Pancreas (tissue), 10 donors: ENCODE data around the gene RBM15. TPM values are rescaled to one million over a fixed set of nuclear protein-coding genes. Genes with fewer than 3 reads are reported as not detected.

Experiments used
- ATAC-seq, 4 donors: fragments of 200-7000 bp; cut with Tn5 transposase; one replicate each; pipeline versions ENCODE4 v1.8.0 to v1.9.1; 2020; ENCODE audit warnings: mild to moderate bottlenecking in 4 of 4, moderate library complexity in 4 of 4
- DNase-seq, 6 donors: peaks; one replicate each; pipeline ENCODE4 v3.0.0-alpha.2; 2020
- FAIRE-seq: peaks from 2 replicates; lab custom pipeline; 2012; peaks lifted over from hg19 to GRCh38; lab: Jason Lieb, UNC
- H3K27ac ChIP-seq, 4 donors: fragments of 200-600 bp; sonication (generic); 1 replicate in 3 of 4; 2 replicates in 1 of 4; pipeline versions ENCODE4 v1.5.0 to v1.8.0; 2020
- H3K27me3 ChIP-seq, 4 donors: fragments of 200-600 bp; one replicate each; pipeline ENCODE4 v1.8.0; 2021
- H3K36me3 ChIP-seq, 3 donors: fragments of 200-600 bp; sonication (generic) in 1 of 3; one replicate each; pipeline versions ENCODE4 v1.5.0 to v1.8.0; 2020 to 2021
- H3K4me1 ChIP-seq, 3 donors: fragments of 200-600 bp; one replicate each; pipeline ENCODE4 v1.8.0; 2021
- H3K4me3 ChIP-seq, 4 donors: fragments of 200-600 bp; sonication (generic) in 2 of 4; one replicate each; pipeline versions ENCODE4 v1.5.0 to v1.8.0; 2020 to 2021
- H3K9me3 ChIP-seq, 4 donors: fragments of 200-600 bp; one replicate each; pipeline ENCODE4 v1.8.0; 2021
- CTCF ChIP-seq, 4 donors: fragments of 200-600 bp; sonication (generic) in 3 of 4; IDR thresholded peaks; one replicate each; pipeline versions ENCODE4 v1.5.0 to v1.8.0; 2021; ENCODE audit warnings: antibody characterized with exemption in 4 of 4
- WGBS, 2 donors: extraction: QIAGEN DNeasy Blood & Tissue Kit; methylation state at CpG; one replicate each; pipeline ENCODE4 v1.1.7; 2013; 5-methylcytosine and 5-hydroxymethylcytosine counted together
- intact Hi-C, 3 donors: fragments of 100-400 bp; cut with DNase I; formaldehyde crosslinking; loops; one replicate each; pipeline versions ENCODE4 v1.11.1 to v1.14.2; 2022
- polyA plus RNA-seq, 2 donors: library from polyadenylated mRNA; stranded (reverse); fragments of 200-250 nt; gene quantifications; one replicate each; pipeline ENCODE4 v1.2.3, GENCODE V29; 2013
- total RNA-seq, 6 donors: library from RNA; stranded (reverse); fragmentation: NEBNext Ultra II Directional in 4 of 6; extraction: Animal tissue kit (Norgen Biotek cat#: 25700) in 4 of 6; gene quantifications; one replicate each; pipeline versions ENCODE4 v1.2.1 to v1.2.4, GENCODE V29; 2021 to 2023
- donor health status: healthy with polysubstance abuse.
- donor health status: DM: no; HTN: no; CAD: no; lungs with moderate emphysema.
- donor health status: DM: no; HTN: no; CAD: no.
- donor health status: control.
- donor health status: control.
- donor health status: Bipolar disorder and iron deficiency.
- donor health status: DM: yes; HTN: yes; CAD: no.
- donor health status: DM: no; HTN: no; CAD: no.
- donor health status: DM: no; HTN: no; CAD: no.
- donor health status: DM: yes; HTN: yes; CAD: no.

RBM15 gene
- total and polyA plus RNA-seq, 8 donors = 1.6 to 14.2 (median 7.7) TPM

DNA sequence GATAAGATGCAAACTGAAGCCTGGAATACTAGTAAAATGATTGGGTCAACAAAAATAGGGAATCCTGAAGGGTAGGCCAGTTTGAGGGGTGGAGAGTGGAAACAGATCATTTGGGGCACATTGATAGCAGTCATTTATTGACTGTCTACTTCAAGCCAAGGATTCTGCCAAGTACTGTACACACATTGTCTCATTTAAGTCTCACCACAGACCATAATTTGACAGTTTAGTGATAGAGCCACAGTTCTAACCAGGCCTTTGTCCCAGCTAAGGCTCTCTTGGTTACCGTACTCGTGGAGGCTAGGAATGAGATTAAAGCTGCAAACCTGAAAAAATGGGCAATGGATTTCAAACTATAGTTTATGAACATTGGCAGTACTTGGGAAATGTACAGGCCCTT lies 11.2 kb downstream of the RBM15 start:
- H3K9me3 ChIP-seq = no peaks in the 10 kb centered on the region
- TF ChIP-seq CTCF (IDR thresholded peaks at IDR 0.05) = no peak
- WGBS, 2 donors = 92 to 95% methylated on average over 2 of the region's 2 CpGs
- no peak overlapping the region for H3K4me3 ChIP-seq
- no peak for DNase-seq
- no peaks in the 10 kb centered on the region for H3K27me3 ChIP-seq
- no peaks in the 10 kb centered on the region for H3K36me3 ChIP-seq
- peaks cover 0 to 49% (median 14%) of the 10 kb centered on the region in 3 donors for H3K4me1 ChIP-seq
- no peak for FAIRE-seq
- intact Hi-C loops = no loop called here
- ATAC-seq = no peak
- H3K27ac ChIP-seq = no peak overlapping the region

DNA sequence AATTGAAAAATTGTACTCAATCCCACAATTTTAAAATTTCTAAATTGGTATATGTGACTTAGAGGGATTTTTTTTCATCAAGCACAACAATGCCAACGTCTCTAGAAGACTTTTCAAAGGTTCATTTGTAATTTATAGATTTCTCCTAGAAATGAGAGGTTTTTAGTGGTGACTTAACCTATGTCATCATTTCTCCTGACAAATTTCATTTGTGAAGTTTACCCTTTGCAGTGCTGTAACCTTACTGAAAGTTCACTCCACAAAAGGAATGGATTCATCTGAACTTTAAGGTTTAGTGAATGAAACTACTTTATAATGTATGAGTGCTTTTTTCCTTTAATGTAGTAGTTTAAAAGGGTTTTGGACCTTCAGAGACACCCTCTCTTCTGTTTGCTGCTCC lies 16.1 kb downstream of the RBM15 start:
- ATAC-seq (no peak), FAIRE-seq (no peak), DNase-seq (no peak)
- H3K27ac ChIP-seq = no peak overlapping the region
- intact Hi-C loops = no loop called here
- H3K4me1 ChIP-seq = peaks cover 6 to 21% (median 8%) of the 10 kb centered on the region in 3 donors
- no peaks in the 10 kb centered on the region for H3K36me3 ChIP-seq
- no peak for TF ChIP-seq CTCF (IDR thresholded peaks at IDR 0.05)
- WGBS, 2 donors = 68 to 75% methylated on average over 1 of the region's 1 CpG
- no peaks in the 10 kb centered on the region for H3K27me3 ChIP-seq
- no peaks in the 10 kb centered on the region for H3K9me3 ChIP-seq
- no peak overlapping the region for H3K4me3 ChIP-seq

GRCh38 chr1:110356379-110356778 lies 17.2 kb downstream of the RBM15 start:
- ATAC-seq (peak; percentile 58 to 83 (median 70)), FAIRE-seq (no peak), DNase-seq (no peak)
- H3K4me3 ChIP-seq = no peak overlapping the region
- no peaks in the 10 kb centered on the region for H3K9me3 ChIP-seq
- TF ChIP-seq CTCF (IDR thresholded peaks at IDR 0.05) = no peak
- no peak overlapping the region for H3K27ac ChIP-seq
- H3K4me1 ChIP-seq = peaks cover 6 to 13% (median 8%) of the 10 kb centered on the region in 3 donors
- H3K36me3 ChIP-seq = no peaks in the 10 kb centered on the region
- 56 to 58% methylated on average over 2 of the region's 2 CpGs for WGBS, 2 donors
- H3K27me3 ChIP-seq = no peaks in the 10 kb centered on the region
- intact Hi-C loops = no loop called here

DNA sequence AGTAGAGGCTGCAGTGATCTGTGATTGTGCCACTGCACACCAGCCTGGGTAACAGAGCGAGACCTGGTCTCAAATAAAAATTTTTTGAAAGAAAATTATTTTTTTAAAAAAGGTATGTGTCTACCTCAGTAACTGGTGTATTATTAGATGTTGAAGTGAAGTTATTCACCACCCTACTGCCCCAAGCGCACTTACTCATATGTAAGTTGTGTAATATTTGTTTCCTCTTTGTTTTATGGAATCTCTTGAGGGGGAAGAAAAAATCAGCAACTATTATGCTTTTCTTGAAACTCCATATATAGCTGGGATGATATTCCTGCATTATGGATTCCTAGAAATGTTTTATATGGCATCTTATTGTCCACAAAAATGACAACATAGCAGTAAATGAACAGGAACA lies 21.3 kb downstream of the RBM15 start:
- no peak for TF ChIP-seq CTCF (IDR thresholded peaks at IDR 0.05)
- 94 to 98% methylated on average over 2 of the region's 2 CpGs for WGBS, 2 donors
- peaks cover 6 to 8% (median 8%) of the 10 kb centered on the region in 3 donors for H3K4me1 ChIP-seq
- H3K27ac ChIP-seq = no peak overlapping the region
- intact Hi-C loops = no loop called here
- DNase-seq (no peak), FAIRE-seq (no peak), ATAC-seq (no peak)
- no peaks in the 10 kb centered on the region for H3K9me3 ChIP-seq
- no peaks in the 10 kb centered on the region for H3K36me3 ChIP-seq
- H3K27me3 ChIP-seq = no peaks in the 10 kb centered on the region
- H3K4me3 ChIP-seq = no peak overlapping the region

DNA sequence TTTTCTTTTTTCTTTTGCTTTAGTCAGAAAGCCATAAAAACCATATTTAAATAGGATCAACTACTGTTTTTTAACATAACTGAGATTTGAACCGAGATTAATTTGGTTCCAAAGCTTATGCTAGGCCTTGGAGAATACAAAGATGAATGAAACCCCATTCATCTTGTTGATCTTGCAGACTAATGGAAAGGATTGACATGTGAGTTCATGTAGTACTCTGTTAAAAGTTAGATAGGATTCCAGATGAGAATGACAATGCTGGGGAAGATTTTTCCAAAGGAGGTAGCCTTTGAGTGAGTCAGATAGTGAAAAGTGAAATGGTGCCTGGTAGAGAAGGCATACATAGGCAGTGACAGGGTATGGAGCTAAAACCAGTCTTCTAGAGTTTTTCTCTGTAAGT lies 22.7 kb downstream of the RBM15 start:
- Histone ChIP-seq H3K27me3 (no peaks in the 10 kb centered on the region), H3K9me3 (no peaks in the 10 kb centered on the region), H3K4me3 (no peak overlapping the region), H3K27ac (no peak overlapping the region), H3K4me1 (peaks cover 0 to under 1% (median 0%) of the 10 kb centered on the region in 3 donors), H3K36me3 (no peaks in the 10 kb centered on the region)
- DNase-seq = no peak
- TF ChIP-seq CTCF (IDR thresholded peaks at IDR 0.05) = no peak
- intact Hi-C loops = no loop called here
- FAIRE-seq = no peak
- ATAC-seq = no peak
- 91 to 98% methylated on average over 1 of the region's 1 CpG for WGBS, 2 donors
